ENCODE measurements around the gene TPSB2. TPM values are rescaled to one million over a fixed set of nuclear protein-coding genes. Genes with fewer than 3 reads are reported as not detected.
"Not testable (repeated sequence)": the region's sequence is repeated elsewhere in the genome, so short reads cannot be mapped to it uniquely, and the experiment has no call there.

TPSB2 gene
- total and polyA plus RNA-seq, 2 donors (not counting 1 experiment from before 2014, with no cell fraction given), result not detected

DNA sequence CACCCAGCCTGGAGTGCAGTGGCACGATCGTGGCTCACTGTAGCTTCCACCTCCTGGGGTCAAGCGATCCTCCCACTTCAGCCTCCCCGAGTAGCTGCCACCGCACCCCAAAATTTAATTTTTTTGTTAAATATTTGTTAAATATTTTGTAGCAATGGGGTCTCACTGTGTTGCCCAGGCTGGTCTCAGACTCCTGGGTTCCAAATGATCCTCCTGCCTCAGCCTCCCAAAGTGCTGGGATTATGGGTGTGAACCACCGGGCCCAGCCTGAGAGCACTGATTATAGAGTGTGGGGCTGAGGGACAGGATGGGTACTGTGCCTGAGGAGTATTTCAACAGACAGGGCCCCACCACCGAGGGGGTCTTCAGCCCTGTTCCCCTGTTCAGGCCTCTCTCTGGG, 40.5 kb downstream of the TPSB2 start:
- no peaks in the 10 kb centered on the region for H3K9me3 ChIP-seq (ENCODE audit: control insufficient read depth, insufficient read depth, low read depth, low read length)
- no peak overlapping the region for H3K27ac ChIP-seq (ENCODE audit: insufficient read depth, low read length)
- H3K9ac ChIP-seq (ENCODE audit: insufficient read depth, low read length), result no peak overlapping the region
- H3K79me2 ChIP-seq (ENCODE audit: control insufficient read depth, insufficient read depth, low read length), result no peaks in the 10 kb centered on the region
- no peak overlapping the region for H2AFZ ChIP-seq (ENCODE audit: low read length)
- H3K4me2 ChIP-seq (ENCODE audit: extremely low read depth, insufficient read depth, low read length), result no peak overlapping the region
- H3K36me3 ChIP-seq (ENCODE audit: control insufficient read depth, insufficient read depth, low read length), result no peaks in the 10 kb centered on the region
- no peak overlapping the region for H3K4me3 ChIP-seq (replicated peaks in 1 of 4; ENCODE audit: control extremely low read depth in 1 of 4, insufficient read depth in 1 of 4, low read depth in 3 of 4, low read length in 4 of 4)
- DNase-seq (ENCODE audit: low read depth in 2 of 2), result no peak
- TF ChIP-seq CTCF (conservative IDR thresholded peaks at IDR 0.05 in 1 of 2, IDR thresholded peaks at IDR 0.05 in 1 of 2; ENCODE audit: low read depth in 1 of 2, low read length in 2 of 2), result no peak
- TF ChIP-seq EZH2 (IDR thresholded peaks at IDR 0.05; ENCODE audit: low read length, missing control alignments), result no peak
- H4K20me1 ChIP-seq (ENCODE audit: control insufficient read depth, extremely low read depth, insufficient read depth, low read length), result no peaks in the 10 kb centered on the region
- no peaks in the 10 kb centered on the region for H3K27me3 ChIP-seq (ENCODE audit: control insufficient read depth, insufficient read depth, low read length)
- no peaks in the 10 kb centered on the region for H3K4me1 ChIP-seq (ENCODE audit: control insufficient read depth, extremely low read depth, insufficient read depth, low read length)

- Histone ChIP-seq H2AFZ (ENCODE audit: low read length) (no peak overlapping the region), H3K4me3 (replicated peaks in 1 of 4; ENCODE audit: control extremely low read depth in 1 of 4, insufficient read depth in 1 of 4, low read depth in 3 of 4, low read length in 4 of 4) (no peak overlapping the region), H3K79me2 (ENCODE audit: control insufficient read depth, insufficient read depth, low read length) (no peaks in the 10 kb centered on the region), H3K27me3 (ENCODE audit: control insufficient read depth, insufficient read depth, low read length) (no peaks in the 10 kb centered on the region), H3K27ac (ENCODE audit: insufficient read depth, low read length) (no peak overlapping the region), H3K36me3 (ENCODE audit: control insufficient read depth, insufficient read depth, low read length) (no peaks in the 10 kb centered on the region), H3K9me3 (ENCODE audit: control insufficient read depth, insufficient read depth, low read depth, low read length) (no peaks in the 10 kb centered on the region), H3K4me2 (ENCODE audit: extremely low read depth, insufficient read depth, low read length) (no peak overlapping the region), H3K9ac (ENCODE audit: insufficient read depth, low read length) (no peak overlapping the region), H3K4me1 (ENCODE audit: control insufficient read depth, extremely low read depth, insufficient read depth, low read length) (no peaks in the 10 kb centered on the region), H4K20me1 (ENCODE audit: control insufficient read depth, extremely low read depth, insufficient read depth, low read length) (no peaks in the 10 kb centered on the region)
- DNase-seq (ENCODE audit: low read depth in 2 of 2), result peak; percentile 7 to 30
- TF ChIP-seq CTCF (conservative IDR thresholded peaks at IDR 0.05 in 1 of 2, IDR thresholded peaks at IDR 0.05 in 1 of 2; ENCODE audit: low read depth in 1 of 2, low read length in 2 of 2) (no peak), EZH2 (IDR thresholded peaks at IDR 0.05; ENCODE audit: low read length, missing control alignments) (no peak)
Measured at GRCh38 chr16:1188432-1189189, 41.4 kb downstream of the TPSB2 start.

DNA sequence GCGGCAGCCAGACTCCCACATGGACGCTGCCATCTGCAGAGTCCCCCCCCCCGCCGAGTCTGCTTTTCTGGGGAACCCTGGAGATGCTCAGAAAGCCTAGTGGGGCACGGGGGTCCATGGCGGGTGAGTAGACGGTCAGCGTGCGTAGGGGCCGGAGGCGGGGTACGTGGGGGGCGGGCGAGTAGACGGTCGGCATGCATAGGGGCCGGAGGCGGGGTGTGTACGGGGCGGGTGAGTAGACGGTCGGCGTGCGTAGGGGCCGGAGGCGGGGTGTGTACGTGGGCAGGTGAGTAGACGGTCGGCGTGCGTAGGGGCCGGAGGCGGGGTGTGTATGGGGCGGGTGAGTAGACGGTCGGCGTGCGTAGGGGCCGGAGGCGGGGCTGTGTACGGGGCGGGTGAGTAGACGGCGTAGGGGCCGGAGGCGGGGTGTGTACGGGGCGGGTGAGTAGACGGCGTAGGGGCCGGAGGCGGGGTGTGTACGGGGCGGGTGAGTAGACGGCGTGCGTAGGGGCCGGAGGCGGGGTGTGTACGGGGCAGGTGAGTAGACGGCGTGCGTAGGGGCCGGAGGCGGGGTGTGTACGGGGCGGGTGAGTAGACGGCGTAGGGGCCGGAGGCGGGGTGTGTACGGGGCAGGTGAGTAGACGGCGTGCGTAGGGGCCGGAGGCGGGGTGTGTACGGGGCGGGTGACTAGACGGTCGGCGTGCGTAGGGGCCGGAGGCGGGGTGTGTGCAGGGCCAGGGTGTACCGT, 44.4 kb downstream of the TPSB2 start:
- not testable (repeated sequence) for H3K36me3 ChIP-seq (ENCODE audit: control insufficient read depth, insufficient read depth, low read length); H3K4me2 ChIP-seq (ENCODE audit: extremely low read depth, insufficient read depth, low read length); H3K4me1 ChIP-seq (ENCODE audit: control insufficient read depth, extremely low read depth, insufficient read depth, low read length); H3K9me3 ChIP-seq (ENCODE audit: control insufficient read depth, insufficient read depth, low read depth, low read length); H3K79me2 ChIP-seq (ENCODE audit: control insufficient read depth, insufficient read depth, low read length); H4K20me1 ChIP-seq (ENCODE audit: control insufficient read depth, extremely low read depth, insufficient read depth, low read length); H3K27me3 ChIP-seq (ENCODE audit: control insufficient read depth, insufficient read depth, low read length); H3K4me3 ChIP-seq (replicated peaks in 1 of 4; ENCODE audit: control extremely low read depth in 1 of 4, insufficient read depth in 1 of 4, low read depth in 3 of 4, low read length in 4 of 4); H3K27ac ChIP-seq (ENCODE audit: insufficient read depth, low read length); H2AFZ ChIP-seq (ENCODE audit: low read length); DNase-seq (ENCODE audit: low read depth in 2 of 2); H3K9ac ChIP-seq (ENCODE audit: insufficient read depth, low read length)

All from fibroblast of lung (primary cell).